Rectal smooth muscle tissue (tissue), 1 donor: ENCODE data around the gene ZRANB1.
A peak's percentile ranks its signal among the peaks of the same experiment; 100 is the strongest.

Source experiments
- H3K27ac ChIP-seq: one replicate; pipeline ENCODE4 v1.7.0; 2013; ENCODE audit warnings: low read depth, low read length, inconsistent platforms
- H3K27me3 ChIP-seq: one replicate; pipeline ENCODE4 v1.7.0; 2013; ENCODE audit warnings: low read length; ENCODE audit not compliant: control insufficient read depth, insufficient read depth
- H3K36me3 ChIP-seq: one replicate; pipeline ENCODE4 v1.7.0; 2013; ENCODE audit warnings: low read length; ENCODE audit not compliant: control insufficient read depth, insufficient read depth
- H3K4me1 ChIP-seq: one replicate; pipeline ENCODE4 v1.7.0; 2013; ENCODE audit warnings: low read length; ENCODE audit not compliant: control insufficient read depth, insufficient read depth
- H3K4me3 ChIP-seq: one replicate; pipeline ENCODE4 v1.7.0; 2013; ENCODE audit warnings: low read length
- H3K9ac ChIP-seq: one replicate; pipeline ENCODE4 v1.7.0; 2013; ENCODE audit warnings: low read length

The ZRANB1 gene

GRCh38 chr10:124928545-124928944 lies 13.4 kb upstream of the ZRANB1 start:
- H3K4me1 ChIP-seq, result no peaks in the 10 kb centered on the region
- H3K36me3 ChIP-seq, result peaks cover 6% of the 10 kb centered on the region
- H3K4me3 ChIP-seq, result no peak overlapping the region
- H3K27ac ChIP-seq, result no peak overlapping the region
- no peaks in the 10 kb centered on the region for H3K27me3 ChIP-seq
- H3K9ac ChIP-seq, result no peak overlapping the region

DNA sequence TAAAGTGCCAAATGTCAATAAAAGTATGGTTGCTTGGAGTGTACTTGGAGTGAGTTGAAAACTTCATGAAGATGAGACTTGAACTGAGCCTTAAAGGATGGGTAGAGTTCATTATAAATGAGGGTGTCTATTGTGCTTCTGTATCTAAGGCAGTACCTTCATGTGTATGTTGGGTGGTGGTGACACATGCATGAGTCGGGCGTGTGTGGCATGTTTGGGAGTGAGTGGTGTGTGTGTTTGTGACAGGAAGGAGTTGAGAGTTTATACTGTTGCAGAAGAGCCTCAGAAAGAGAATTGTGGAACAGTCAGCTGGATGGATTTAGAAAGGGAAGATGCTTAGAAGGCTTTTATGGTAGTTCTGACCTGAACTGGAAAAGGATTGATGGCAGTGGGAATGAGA lies 6.0 kb upstream of the ZRANB1 start:
- H3K27ac ChIP-seq, result no peak overlapping the region
- H3K9ac ChIP-seq, result no peak overlapping the region
- H3K27me3 ChIP-seq, result no peaks in the 10 kb centered on the region
- H3K4me3 ChIP-seq, result no peak overlapping the region
- H3K36me3 ChIP-seq, result no peaks in the 10 kb centered on the region
- peaks cover 4% of the 10 kb centered on the region for H3K4me1 ChIP-seq

- H3K36me3 ChIP-seq, result no peaks in the 10 kb centered on the region
- no peaks in the 10 kb centered on the region for H3K27me3 ChIP-seq
- H3K4me1 ChIP-seq, result peaks cover 4% of the 10 kb centered on the region
- H3K4me3 ChIP-seq, result no peak overlapping the region
- H3K27ac ChIP-seq, result no peak overlapping the region
- no peak overlapping the region for H3K9ac ChIP-seq
These were observed 5.1 kb upstream of the ZRANB1 start for GRCh38 chr10:124936813-124937212.

- peaks cover 9% of the 10 kb centered on the region for H3K4me1 ChIP-seq
- H3K4me3 ChIP-seq, result no peak overlapping the region
- H3K27ac ChIP-seq, result no peak overlapping the region
- no peaks in the 10 kb centered on the region for H3K27me3 ChIP-seq
- H3K36me3 ChIP-seq, result no peaks in the 10 kb centered on the region
- no peak overlapping the region for H3K9ac ChIP-seq
These were observed 2.6 kb upstream of the ZRANB1 start for GRCh38 chr10:124939290-124939689.

DNA sequence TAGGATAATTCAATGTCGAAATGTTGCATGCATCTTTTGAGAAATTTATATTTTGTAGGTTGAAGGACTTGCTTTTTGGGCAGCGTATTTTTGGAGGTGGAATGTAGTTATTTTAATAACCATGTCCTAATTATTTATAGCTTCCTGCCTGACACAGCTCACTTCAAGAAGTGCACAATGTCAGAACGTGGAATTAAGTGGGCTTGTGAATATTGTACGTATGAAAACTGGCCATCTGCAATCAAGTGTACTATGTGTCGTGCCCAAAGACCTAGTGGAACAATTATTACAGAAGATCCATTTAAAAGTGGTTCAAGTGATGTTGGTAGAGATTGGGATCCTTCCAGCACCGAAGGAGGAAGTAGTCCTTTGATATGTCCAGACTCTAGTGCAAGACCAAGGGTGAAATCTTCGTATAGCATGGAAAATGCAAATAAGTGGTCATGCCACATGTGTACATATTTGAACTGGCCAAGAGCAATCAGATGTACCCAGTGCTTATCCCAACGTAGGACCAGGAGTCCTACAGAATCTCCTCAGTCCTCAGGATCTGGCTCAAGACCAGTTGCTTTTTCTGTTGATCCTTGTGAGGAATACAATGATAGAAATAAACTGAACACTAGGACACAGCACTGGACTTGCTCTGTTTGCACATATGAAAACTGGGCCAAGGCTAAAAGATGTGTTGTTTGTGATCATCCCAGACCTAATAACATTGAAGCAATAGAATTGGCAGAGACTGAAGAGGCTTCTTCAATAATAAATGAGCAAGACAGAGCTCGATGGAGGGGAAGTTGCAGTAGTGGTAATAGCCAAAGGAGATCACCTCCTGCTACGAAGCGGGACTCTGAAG lies 620 bp downstream of the ZRANB1 start:
- peaks cover 13% of the 10 kb centered on the region for H3K4me1 ChIP-seq
- H3K9ac ChIP-seq, result no peak overlapping the region
- H3K4me3 ChIP-seq, result no peak overlapping the region
- no peaks in the 10 kb centered on the region for H3K36me3 ChIP-seq
- H3K27ac ChIP-seq, result no peak overlapping the region
- no peaks in the 10 kb centered on the region for H3K27me3 ChIP-seq

DNA sequence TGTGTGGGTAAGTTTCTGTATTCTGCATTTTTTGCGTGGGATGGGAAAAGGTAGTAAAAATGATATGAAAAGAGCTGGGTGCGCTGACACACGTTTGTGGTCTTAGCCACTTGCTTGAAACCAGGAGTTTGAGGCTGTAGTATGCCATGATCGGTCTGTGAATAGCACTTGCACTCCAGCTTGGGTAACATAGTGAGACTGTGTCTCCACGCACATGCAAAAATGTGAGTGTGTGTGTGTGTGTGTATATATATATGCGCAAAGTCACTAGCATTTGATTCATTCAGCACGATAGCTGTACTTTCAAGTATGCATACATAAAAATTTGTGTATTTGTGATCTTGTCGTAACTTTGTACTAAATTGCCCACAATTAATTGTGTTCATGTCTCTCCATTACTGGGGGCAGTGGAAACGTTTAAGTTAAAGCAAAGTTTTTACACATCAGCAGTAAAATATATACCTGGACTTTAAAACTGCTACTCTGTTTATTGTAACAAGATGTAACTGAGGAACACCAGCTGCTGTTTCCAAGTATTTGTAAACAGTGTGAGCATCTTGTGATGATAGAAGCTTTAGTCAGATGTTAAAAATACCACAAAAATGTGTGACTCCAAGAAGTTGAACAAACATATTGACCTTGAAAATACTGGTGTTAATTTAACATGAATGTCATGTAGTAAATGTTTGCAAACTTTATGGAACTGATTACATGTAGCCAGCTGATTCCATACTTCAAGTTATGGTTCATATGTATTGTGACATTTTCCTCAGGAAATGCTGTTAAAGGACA lies 1.6 kb downstream of the ZRANB1 start:
- peaks cover 13% of the 10 kb centered on the region for H3K4me1 ChIP-seq

GRCh38 chr10:124944982-124945381 lies 3.1 kb downstream of the ZRANB1 start:
- H3K36me3 ChIP-seq, result no peaks in the 10 kb centered on the region
- no peak overlapping the region for H3K9ac ChIP-seq
- H3K4me3 ChIP-seq, result no peak overlapping the region
- peaks cover 12% of the 10 kb centered on the region for H3K4me1 ChIP-seq
- H3K27me3 ChIP-seq, result no peaks in the 10 kb centered on the region
- H3K27ac ChIP-seq, result no peak overlapping the region

More for the DNA sequence above, 1.6 kb downstream of the ZRANB1 start:
- no peaks in the 10 kb centered on the region for H3K27me3 ChIP-seq
- H3K27ac ChIP-seq, result no peak overlapping the region
- no peak overlapping the region for H3K4me3 ChIP-seq
- no peaks in the 10 kb centered on the region for H3K36me3 ChIP-seq
- no peak overlapping the region for H3K9ac ChIP-seq

DNA sequence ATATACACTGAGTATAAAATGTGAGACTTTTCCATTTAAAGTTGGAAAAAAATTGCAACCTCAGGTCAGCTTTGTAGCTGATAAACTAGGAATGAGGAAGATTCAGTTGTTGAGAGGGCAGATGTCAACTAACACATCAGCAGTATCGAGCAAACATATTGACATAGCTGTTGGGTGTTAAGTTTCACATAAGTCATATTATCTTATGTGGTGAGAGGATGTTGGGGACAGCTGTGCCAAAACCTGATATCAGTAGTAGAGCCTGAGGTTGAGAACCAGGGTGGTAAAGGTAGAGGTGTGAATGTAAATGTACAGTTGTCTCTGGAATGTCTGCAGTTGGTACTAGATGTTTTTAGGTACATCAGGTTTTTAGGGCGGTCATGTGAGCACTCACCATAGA lies 5.0 kb downstream of the ZRANB1 start:
- Histone ChIP-seq H3K27me3 (no peaks in the 10 kb centered on the region), H3K36me3 (no peaks in the 10 kb centered on the region), H3K27ac (no peak overlapping the region), H3K4me3 (no peak overlapping the region), H3K4me1 (peaks cover 9% of the 10 kb centered on the region), H3K9ac (no peak overlapping the region)

DNA sequence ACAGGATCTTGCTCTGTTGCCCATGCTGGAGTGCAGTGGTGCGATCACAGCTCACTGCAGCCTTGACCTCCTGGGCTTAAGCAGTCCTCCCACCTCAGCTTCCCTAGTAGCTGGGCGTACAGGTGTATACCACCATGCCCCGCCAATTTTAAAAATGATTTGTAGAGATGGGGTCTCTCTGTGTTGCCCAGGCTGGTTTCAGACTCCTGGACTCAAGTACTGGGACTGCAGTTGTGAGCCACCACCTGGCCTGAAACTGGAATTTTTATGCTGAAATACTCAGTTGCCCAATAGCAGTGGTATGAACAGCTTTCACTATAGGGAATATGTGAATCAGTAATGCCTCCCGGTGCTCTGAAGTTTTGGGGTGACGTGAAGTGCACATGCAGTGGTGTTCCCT lies 7.6 kb downstream of the ZRANB1 start:
- no peaks in the 10 kb centered on the region for H3K27me3 ChIP-seq
- no peak overlapping the region for H3K4me3 ChIP-seq
- H3K36me3 ChIP-seq, result no peaks in the 10 kb centered on the region
- H3K27ac ChIP-seq, result no peak overlapping the region
- H3K9ac ChIP-seq, result no peak overlapping the region
- H3K4me1 ChIP-seq, result peaks cover 9% of the 10 kb centered on the region

GRCh38 chr10:124952123-124952522 lies 10.2 kb downstream of the ZRANB1 start:
- H3K27ac ChIP-seq, result no peak overlapping the region
- no peaks in the 10 kb centered on the region for H3K36me3 ChIP-seq
- H3K4me3 ChIP-seq, result no peak overlapping the region
- H3K9ac ChIP-seq, result no peak overlapping the region
- no peaks in the 10 kb centered on the region for H3K27me3 ChIP-seq
- peaks cover 11% of the 10 kb centered on the region for H3K4me1 ChIP-seq

DNA sequence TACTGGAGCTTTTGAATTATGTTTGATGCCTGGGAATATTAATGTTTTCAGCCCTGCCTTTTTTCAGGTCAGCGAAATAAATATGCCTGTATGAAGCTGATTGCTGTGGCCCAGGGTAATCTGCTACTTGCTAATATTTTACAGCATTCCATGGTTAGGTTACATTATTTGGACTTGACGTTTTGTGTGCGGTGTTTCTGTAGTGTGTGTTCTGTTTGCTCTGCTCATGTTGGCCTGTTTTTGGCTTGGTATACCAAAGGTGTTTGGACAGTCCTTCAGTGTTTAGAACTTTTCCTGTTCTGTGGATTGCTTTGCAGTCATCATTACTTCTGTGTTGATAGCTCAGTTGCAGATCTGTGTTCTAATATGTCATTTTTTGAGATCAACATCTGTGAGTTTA lies 11.5 kb downstream of the ZRANB1 start:
- Histone ChIP-seq H3K27ac (peak overlapping the region; percentile 2), H3K9ac (no peak overlapping the region), H3K4me1 (peaks cover 9% of the 10 kb centered on the region), H3K27me3 (no peaks in the 10 kb centered on the region), H3K36me3 (no peaks in the 10 kb centered on the region), H3K4me3 (no peak overlapping the region)

DNA sequence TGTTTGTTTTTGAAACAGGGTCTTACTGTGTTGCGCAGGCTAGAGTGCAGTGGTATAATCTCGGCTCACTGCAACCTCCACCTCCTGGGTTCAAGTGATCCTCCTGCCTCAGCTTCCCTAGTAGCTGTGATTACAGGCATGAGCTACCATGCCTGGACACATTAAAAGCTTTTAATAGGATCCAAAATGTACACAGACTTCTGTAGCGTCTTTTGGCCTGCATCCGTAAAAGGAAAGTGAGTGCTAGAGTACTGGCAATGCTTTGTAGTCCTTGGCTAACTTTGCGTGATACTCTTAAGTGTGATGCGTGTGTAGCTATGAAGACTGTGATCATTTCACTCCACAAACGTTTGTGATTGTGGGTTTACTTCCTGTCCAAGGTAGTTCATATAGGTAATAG lies 13.3 kb downstream of the ZRANB1 start:
- no peaks in the 10 kb centered on the region for H3K27me3 ChIP-seq
- H3K9ac ChIP-seq, result no peak overlapping the region
- no peaks in the 10 kb centered on the region for H3K36me3 ChIP-seq
- peaks cover 9% of the 10 kb centered on the region for H3K4me1 ChIP-seq
- no peak overlapping the region for H3K4me3 ChIP-seq
- peak overlapping the region; percentile 43 for H3K27ac ChIP-seq
